ENCODE data around the gene TWSG1.
"Not testable (repeated sequence)": the region's sequence is repeated elsewhere in the genome, so short reads cannot be mapped to it uniquely, and the experiment has no call there.

The TWSG1 gene

DNA sequence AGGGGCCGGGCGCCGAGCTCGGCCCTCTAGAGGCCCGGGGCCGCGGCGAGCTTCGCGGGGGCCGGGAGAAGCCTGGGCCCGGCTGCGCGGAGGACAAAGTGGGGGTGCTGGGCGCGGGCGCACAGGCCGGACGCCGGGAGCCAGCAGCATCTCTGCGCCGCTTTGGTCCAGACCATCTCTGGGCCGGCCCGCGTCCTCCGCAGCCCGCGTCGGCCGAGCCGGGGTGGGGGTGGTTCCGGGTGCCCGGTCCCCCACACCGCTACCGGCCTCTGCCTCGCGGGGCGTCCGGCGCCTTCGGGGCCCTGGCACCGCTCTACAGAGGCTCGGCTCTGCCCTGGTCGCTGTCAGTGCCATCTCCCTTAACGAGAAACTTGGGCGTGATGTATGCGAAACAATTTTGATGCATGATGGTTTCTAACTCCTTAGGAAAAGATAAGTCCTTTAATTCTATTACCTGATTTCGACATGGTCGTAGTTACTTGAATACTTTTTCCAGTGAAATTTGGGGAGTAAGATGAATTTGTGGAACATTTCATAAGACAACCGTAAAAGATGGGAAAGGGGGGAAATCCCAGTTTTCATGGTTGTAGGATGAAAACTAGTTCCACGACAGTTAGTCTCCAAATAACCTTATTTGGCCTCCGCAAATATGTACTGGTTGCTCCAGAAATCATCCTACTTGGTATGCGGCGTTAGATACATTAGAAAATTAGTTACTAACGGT is 562 bp downstream of the TWSG1 start:
- peak in 1 of 2 donors; percentile 0 for DNase-seq (ENCODE audit: low read depth in 2 of 2, low spot score in 1 of 2)

GRCh38 chr18:9335697-9336045 is 1.1 kb downstream of the TWSG1 start:
- no peak for DNase-seq (ENCODE audit: low read depth in 2 of 2, low spot score in 1 of 2)

GRCh38 chr18:9336827-9337226 is 2.3 kb downstream of the TWSG1 start:
- no peak for DNase-seq (ENCODE audit: low read depth in 2 of 2, low spot score in 1 of 2)

GRCh38 chr18:9337873-9338272 is 3.3 kb downstream of the TWSG1 start:
- DNase-seq (ENCODE audit: low read depth in 2 of 2, low spot score in 1 of 2), result no peak

DNA sequence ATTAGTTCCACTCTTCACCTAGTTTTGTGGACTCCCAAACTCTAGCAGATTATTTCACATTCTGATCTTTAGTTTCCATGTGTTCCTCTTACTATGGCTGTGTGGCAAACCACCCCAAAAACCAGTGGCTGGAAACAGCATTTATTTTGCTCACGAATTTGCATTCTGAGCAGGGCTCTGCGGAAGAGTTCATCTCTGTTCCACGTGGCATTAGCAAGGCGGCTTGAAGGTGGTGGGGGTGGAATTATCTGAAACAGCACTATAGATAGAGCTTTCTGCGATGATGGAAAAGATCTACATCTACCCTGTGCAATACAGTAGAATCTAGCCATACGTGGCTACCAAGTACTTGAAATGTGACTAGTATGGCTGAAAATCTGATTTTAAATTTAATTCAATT is 5.9 kb downstream of the TWSG1 start:
- no peak for DNase-seq (ENCODE audit: low read depth in 2 of 2, low spot score in 1 of 2)

DNA sequence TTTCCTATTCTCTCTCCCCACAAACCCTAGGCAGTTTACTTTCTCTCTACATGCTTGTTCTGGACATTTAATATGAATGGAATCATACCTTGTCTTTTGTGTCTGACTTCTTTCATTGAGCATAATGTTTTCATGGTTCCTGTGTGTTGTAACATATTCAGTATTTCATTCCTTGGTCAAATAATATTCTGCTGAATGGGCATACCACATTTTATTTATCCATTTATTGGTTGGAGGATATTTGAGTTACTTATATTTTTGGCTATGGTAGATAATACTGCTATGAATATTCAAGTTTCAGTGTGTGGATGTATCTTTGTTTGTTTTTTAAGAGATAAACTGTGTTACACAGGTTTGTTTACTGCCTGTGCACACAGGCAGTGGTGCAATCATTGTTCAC is 9.0 kb downstream of the TWSG1 start:
- DNase-seq (ENCODE audit: low read depth in 2 of 2, low spot score in 1 of 2), result no peak

GRCh38 chr18:9346775-9347174 is 12.2 kb downstream of the TWSG1 start:
- DNase-seq (ENCODE audit: low read depth in 2 of 2, low spot score in 1 of 2), result no peak

GRCh38 chr18:9348079-9348671 is 13.6 kb downstream of the TWSG1 start:
- no peak for DNase-seq (ENCODE audit: low read depth in 2 of 2, low spot score in 1 of 2)

- no peak for DNase-seq (ENCODE audit: low read depth in 2 of 2, low spot score in 1 of 2)
Measured at GRCh38 chr18:9348766-9349165, 14.2 kb downstream of the TWSG1 start.

DNA sequence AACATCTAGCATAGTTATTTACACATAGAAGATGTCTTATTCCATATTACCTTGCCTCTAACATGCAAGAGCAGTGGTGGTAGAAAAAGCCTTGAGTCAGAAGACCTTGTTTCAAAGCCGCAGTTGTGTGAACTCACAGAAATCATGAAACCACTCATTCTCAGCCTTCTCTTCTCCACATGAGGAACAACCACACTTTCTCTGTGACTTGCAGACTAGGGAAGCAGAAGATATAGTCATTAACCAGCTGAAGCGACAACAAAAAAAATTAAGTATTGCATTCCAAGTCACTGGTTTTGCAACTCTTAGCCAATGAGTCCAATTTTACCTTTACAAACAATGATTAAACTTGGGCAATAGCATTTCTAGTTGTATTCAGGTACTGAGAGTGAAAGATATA is 19.0 kb downstream of the TWSG1 start:
- no peak for DNase-seq (ENCODE audit: low read depth in 2 of 2, low spot score in 1 of 2)

GRCh38 chr18:9354256-9354655 is 19.7 kb downstream of the TWSG1 start:
- DNase-seq (ENCODE audit: low read depth in 2 of 2, low spot score in 1 of 2), result no peak

DNA sequence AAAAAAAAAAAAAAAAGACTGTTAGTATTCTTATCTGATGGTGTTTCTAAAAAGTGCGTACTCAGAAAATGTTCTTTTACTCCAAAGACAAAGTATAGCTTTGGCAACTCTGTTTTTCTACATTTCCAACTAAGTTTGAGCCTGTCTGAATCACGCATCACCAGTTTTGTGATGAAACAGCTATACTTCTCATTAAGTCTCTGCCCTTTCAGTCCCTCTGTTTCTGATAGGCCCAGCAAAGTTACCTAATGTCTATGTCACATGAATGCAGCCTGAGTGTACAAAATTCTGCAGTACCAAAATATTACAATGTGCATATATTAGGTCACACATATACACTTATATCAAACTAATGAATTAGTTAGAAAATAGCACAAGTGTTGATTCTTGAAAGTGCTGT is 22.4 kb downstream of the TWSG1 start:
- DNase-seq (ENCODE audit: low read depth in 2 of 2, low spot score in 1 of 2), result no peak

DNA sequence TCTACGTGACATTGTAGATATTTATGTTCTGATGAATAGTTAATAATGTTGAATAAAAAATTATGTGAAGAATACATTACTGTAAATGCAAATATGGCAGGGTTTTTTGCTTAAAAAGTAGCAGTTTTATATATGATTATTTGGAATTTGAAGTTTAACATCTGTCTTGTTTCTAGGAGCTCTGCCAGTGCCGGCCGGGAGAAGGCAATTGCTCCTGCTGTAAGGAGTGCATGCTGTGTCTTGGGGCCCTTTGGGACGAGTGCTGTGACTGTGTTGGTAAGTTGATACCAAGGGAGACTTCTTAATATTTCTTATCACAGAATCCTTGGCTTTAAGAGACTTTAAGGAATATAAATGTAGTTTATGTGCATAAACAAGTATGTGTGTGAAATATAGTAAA is 25.2 kb downstream of the TWSG1 start:
- no peak for DNase-seq (ENCODE audit: low read depth in 2 of 2, low spot score in 1 of 2)

DNA sequence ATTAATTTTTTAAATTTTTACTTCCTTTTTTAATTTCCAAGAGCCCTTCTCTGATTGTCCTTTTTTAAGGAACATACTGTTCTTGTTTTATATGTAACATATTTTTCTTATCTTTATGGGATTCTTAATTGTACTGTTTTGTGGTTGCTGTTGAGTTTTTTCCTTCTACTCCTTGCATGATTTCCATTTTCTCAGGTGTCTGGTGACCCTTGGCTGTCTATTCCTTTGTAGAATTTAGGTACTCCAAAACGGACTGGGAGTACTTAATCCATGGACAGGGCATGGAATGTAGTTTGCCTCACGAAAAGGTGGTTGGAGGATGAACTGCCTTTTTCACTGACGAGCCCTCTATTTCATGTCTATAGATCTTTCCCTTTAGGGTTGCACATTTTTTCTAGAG is 26.6 kb downstream of the TWSG1 start:
- DNase-seq (ENCODE audit: low read depth in 2 of 2, low spot score in 1 of 2), result no peak

GRCh38 chr18:9362869-9363268 is 28.3 kb downstream of the TWSG1 start:
- no peak for DNase-seq (ENCODE audit: low read depth in 2 of 2, low spot score in 1 of 2)

DNA sequence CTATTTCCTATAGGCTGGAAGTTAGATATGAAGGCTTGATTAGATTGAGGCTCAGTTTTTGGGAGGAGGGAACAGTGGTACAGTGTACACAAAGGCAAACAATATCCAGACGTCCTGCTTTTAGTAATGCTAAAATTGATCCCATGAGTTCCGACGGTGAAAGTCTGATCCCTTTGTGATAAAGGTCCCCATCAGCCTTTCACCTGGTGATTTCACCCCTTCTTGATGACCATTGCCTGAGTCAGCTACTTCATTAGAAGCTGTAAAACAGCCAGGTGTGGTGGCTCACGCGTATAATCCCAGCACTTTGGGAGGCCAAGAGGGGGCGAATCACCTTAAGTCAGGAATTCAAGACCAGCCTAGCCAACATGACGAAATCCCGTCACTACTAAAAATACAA is 29.7 kb downstream of the TWSG1 start:
- DNase-seq (ENCODE audit: low read depth in 2 of 2, low spot score in 1 of 2), result no peak

GRCh38 chr18:9365406-9365805 is 30.8 kb downstream of the TWSG1 start:
- no peak for DNase-seq (ENCODE audit: low read depth in 2 of 2, low spot score in 1 of 2)

GRCh38 chr18:9366126-9366714 is 31.6 kb downstream of the TWSG1 start:
- no peak for DNase-seq (ENCODE audit: low read depth in 2 of 2, low spot score in 1 of 2)

GRCh38 chr18:9373254-9373653 is 38.7 kb downstream of the TWSG1 start:
- not testable (repeated sequence) for DNase-seq (ENCODE audit: low read depth in 2 of 2, low spot score in 1 of 2)

GRCh38 chr18:9379118-9379517 is 44.5 kb downstream of the TWSG1 start:
- DNase-seq (ENCODE audit: low read depth in 2 of 2, low spot score in 1 of 2), result no peak

DNA sequence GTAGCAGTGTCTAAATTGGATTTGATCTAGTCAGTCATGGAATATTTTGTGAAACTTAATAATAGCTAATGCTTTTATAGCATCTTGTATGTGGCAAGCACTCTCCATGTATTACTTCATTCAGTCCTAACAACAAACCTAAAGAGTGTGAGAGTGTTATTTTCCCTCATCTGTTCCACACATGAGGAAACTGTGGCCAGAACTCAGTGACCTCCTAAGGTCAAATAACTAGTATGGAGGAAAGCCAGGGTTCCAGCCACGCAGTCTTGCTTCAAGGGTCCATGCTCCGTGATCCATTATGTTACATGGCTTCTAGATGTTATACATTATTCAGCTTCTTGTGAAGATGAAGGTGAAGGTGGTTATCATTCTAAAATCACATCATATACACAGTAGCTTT is 45.5 kb downstream of the TWSG1 start:
- DNase-seq (ENCODE audit: low read depth in 2 of 2, low spot score in 1 of 2), result no peak

DNA sequence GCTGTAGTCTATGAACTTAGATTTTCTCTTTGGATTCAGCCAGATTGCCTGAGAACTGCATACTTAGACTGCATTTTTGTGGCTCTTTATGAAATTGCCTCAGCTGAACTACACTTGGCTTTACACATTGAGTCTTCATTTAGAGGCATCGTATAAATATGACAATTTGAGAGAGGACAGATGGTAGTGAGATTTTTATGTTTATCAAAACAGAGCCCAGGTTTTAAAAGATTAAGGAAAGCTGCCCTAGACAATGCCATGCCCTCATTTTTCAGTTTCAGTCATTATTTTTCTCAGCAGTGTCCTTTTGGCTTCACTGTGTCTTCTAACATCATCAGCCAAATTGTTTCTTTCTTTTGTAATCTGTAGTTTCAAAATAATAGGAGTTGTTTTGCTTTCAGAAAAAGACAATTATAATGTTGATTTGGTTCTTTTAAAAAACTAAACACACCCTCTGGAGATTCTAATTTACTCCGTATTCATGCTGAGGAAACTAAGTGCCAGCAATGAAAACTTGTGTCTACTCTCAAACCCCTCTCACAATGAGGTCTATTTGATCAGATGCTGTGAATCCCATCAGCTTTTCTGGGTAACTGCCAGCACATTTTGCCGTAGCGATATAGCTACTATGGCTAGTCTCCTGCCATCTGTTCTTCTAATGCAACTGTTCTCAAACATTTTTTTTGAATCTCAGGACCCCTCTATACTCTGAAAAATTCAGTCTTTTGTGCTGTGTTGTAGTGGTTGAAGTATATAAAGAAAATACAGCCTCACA is 46.2 kb downstream of the TWSG1 start:
- DNase-seq (ENCODE audit: low read depth in 2 of 2, low spot score in 1 of 2), result no peak

All from stimulated activated CD8-positive, alpha-beta memory T cell treated with anti-CD3 and anti-CD28 coated beads, Interleukin-4, amount 100 ng/mL, for 4 hours (primary cell).